ENCODE data around the gene CAST.

The CAST gene

DNA sequence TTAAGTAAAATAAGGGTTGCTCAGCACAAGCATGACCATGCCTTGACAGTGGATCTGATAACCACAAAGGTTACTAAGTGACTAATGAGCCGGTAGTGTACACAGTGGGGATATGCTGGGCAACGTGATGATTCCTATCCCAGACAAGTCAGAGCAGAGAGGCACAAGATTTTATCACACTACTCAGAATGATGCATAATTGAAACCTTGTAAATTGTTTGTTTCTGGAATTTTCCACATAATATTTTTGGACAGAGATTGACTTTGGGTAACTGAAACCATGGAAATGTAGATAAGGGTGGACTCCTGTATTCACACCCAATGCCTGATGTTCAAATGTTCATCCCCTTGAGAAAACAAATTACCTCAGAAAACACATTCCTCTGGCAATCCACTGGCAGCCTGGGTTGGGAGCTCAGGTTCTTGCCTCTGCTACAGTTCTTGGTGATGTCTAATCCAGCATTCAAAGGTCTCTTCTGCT lies 161.8 kb downstream of the CAST start:
- DNase-seq, result no peak

Data from CD4-positive, alpha-beta T cell treated with Interferon alpha-2 for 1 hour (primary cell).